GM12891 (cell line): ENCODE measurements around the gene MRPS21.

ENCODE experiments used
- PAX5 ChIP-seq: IDR thresholded peaks from 2 replicates; pipeline ENCODE4 v1.6.1; 2011; ENCODE audit warnings: low read length, moderate library complexity, mild to moderate bottlenecking; ENCODE audit not compliant: insufficient read depth, severe bottlenecking
- POLR2A ChIP-seq: IDR thresholded peaks from 2 replicates; pipeline ENCODE4 v1.6.1; 2011; ENCODE audit warnings: low read depth, low read length, control low read depth

GRCh38 chr1:150309758-150310508 is 16.3 kb downstream of the MRPS21 start:
- no peak for TF ChIP-seq POLR2A
- no peak for TF ChIP-seq PAX5
